ENCODE measurements around the gene FREM2.

The FREM2 gene

DNA sequence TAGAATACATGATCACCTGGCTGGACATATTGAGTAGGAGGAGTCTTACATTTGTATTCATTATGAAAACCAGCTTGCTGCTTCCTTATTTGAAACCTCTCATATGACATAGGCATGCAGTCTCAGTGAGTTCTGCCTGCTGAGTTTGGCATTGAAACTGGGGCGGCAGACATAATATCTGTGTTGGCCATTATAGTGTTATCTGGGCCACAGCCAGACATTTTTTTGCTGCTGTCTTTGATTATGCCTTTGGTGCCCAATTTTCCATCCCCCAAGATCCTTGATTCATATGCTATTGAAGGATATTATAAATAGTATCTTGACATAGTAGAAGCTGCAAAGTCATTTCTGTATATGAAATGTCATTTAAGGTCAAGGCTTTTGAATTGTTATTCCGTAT is 15.8 kb downstream of the FREM2 start:
- ChIA-PET CTCF (interaction anchor here (0.6 kb wide), 1 partner anchor 57 kb away, joined by 5 read pairs; no protein-coding TSS in a partner anchor), POLR2A (no interaction called here)
- TF ChIP-seq SP1 (IDR thresholded peaks at IDR 0.05) (no peak), ARNT (IDR thresholded peaks at IDR 0.05) (no peak), BHLHE40 (IDR thresholded peaks at IDR 0.05; ENCODE audit: borderline replicate concordance) (no peak), FOXK2 (IDR thresholded peaks at IDR 0.05) (no peak), CTBP1 (IDR thresholded peaks at IDR 0.05; ENCODE audit: borderline replicate concordance) (no peak), ELF4 (IDR thresholded peaks at IDR 0.05) (no peak), TARDBP (IDR thresholded peaks at IDR 0.05) (no peak), LEF1 (IDR thresholded peaks at IDR 0.05; ENCODE audit: borderline replicate concordance) (no peak), SUZ12 (IDR thresholded peaks at IDR 0.05) (no peak)
- TF ChIP-seq, protein P1, sequence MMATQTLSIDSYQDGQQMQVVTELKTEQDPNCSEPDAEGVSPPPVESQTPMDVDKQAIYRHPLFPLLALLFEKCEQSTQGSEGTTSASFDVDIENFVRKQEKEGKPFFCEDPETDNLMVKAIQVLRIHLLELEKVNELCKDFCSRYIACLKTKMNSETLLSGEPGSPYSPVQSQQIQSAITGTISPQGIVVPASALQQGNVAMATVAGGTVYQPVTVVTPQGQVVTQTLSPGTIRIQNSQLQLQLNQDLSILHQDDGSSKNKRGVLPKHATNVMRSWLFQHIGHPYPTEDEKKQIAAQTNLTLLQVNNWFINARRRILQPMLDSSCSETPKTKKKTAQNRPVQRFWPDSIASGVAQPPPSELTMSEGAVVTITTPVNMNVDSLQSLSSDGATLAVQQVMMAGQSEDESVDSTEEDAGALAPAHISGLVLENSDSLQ (IDR thresholded peaks at IDR 0.05), result no peak
- DNase-seq (ENCODE audit: extremely low spot score), result no peak

DNA sequence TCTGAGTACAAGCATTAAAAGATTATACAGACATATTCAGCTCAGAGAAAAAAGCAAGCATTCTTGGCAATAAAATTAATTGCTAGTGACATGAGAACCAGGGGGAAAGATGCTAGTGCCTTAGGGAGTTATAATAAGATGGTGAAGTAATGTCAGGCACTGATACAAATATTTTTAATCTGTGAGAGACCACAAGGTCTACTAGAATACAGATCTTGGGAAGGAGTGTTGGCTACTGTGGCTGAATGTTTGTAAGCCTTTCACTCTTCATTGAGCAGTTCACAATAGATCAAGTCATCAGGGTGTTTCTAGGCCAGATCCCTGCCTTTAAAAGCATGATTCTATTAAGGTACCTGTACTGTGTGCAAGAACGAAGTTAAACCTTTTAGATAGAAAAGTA is 16.4 kb downstream of the FREM2 start:
- POLR2A ChIA-PET, result no interaction called here
- TF ChIP-seq CTBP1 (IDR thresholded peaks at IDR 0.05; ENCODE audit: borderline replicate concordance) (no peak), SUZ12 (IDR thresholded peaks at IDR 0.05) (no peak), ZNF384 (IDR thresholded peaks at IDR 0.05) (no peak), BHLHE40 (IDR thresholded peaks at IDR 0.05; ENCODE audit: borderline replicate concordance) (no peak), SP1 (IDR thresholded peaks at IDR 0.05) (no peak), LEF1 (IDR thresholded peaks at IDR 0.05; ENCODE audit: borderline replicate concordance) (no peak), ELF4 (IDR thresholded peaks at IDR 0.05) (no peak), FOXM1 (IDR thresholded peaks at IDR 0.05; ENCODE audit: borderline replicate concordance) (no peak), FOXA1 (IDR thresholded peaks at IDR 0.05) (no peak), ARNT (IDR thresholded peaks at IDR 0.05) (no peak), TARDBP (IDR thresholded peaks at IDR 0.05) (no peak)
- TF ChIP-seq, protein P1 (IDR thresholded peaks at IDR 0.05), result no peak
- DNase-seq (ENCODE audit: extremely low spot score), result no peak
- CTCF ChIA-PET, result no interaction called here

DNA sequence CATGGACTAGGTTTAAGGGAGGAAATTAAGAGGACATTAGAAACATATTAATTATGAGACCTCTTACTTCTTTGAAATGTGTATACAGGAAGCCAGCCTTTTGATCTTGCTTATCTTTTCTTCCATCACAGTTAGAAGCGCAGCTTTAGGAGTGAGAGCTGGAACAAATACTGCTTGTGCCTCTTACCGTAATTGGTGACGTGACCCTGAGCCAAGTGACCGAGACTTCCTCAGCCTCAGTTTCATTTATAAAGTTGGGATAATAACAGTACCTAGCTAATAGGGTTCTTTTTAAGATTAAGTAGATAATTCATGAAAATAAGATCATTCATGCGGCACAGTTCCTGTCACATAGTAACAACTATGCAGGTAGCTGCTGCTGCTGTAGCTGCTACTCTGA is 18.5 kb downstream of the FREM2 start:
- POLR2A ChIA-PET, result interaction anchor here (1.2 kb wide), 1 partner anchor 19 kb away, joined by 3 read pairs; no protein-coding TSS in a partner anchor
- CTCF ChIA-PET, result interaction anchor here (0.6 kb wide), 1 partner anchor 57 kb away, joined by 3 read pairs; no protein-coding TSS in a partner anchor
- TF ChIP-seq TARDBP (IDR thresholded peaks at IDR 0.05) (no peak), FOXA1 (IDR thresholded peaks at IDR 0.05) (no peak), NFRKB (IDR thresholded peaks at IDR 0.05) (no peak), BHLHE40 (IDR thresholded peaks at IDR 0.05; ENCODE audit: borderline replicate concordance) (no peak), ELF4 (IDR thresholded peaks at IDR 0.05) (no peak), SUZ12 (IDR thresholded peaks at IDR 0.05) (no peak), FOXK2 (IDR thresholded peaks at IDR 0.05) (no peak), SP1 (IDR thresholded peaks at IDR 0.05) (no peak), LEF1 (IDR thresholded peaks at IDR 0.05; ENCODE audit: borderline replicate concordance) (no peak)
- TF ChIP-seq, protein P1 (IDR thresholded peaks at IDR 0.05), result no peak
- no peak for DNase-seq (ENCODE audit: extremely low spot score)

DNA sequence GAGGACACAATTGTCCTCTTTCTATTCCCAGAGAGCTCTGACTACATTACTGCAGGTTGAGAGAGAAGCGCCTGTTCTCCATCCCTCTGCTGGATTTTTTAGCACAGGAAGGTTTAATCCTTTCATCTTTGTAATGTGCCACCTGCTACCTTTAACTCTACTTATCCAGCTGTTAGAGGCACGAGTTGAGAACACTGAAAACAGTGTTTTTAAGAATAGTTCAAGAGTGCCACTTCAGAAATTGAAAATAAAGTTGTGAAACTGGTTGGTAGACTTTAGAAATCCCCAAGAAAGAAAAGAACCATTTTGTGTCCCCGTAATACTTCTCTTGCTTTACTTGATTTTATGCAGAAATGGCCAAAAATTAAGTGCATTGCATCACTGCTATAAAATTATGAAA is 20.6 kb downstream of the FREM2 start:
- no peak for DNase-seq (ENCODE audit: extremely low spot score)
- TF ChIP-seq, protein P1 (IDR thresholded peaks at IDR 0.05), result no peak
- TF ChIP-seq FOXM1 (IDR thresholded peaks at IDR 0.05; ENCODE audit: borderline replicate concordance), result no peak
- no peak for TF ChIP-seq SP1 (IDR thresholded peaks at IDR 0.05)
- TF ChIP-seq LEF1 (IDR thresholded peaks at IDR 0.05; ENCODE audit: borderline replicate concordance), result no peak
- ChIA-PET CTCF (no interaction called here), POLR2A (no interaction called here)

DNA sequence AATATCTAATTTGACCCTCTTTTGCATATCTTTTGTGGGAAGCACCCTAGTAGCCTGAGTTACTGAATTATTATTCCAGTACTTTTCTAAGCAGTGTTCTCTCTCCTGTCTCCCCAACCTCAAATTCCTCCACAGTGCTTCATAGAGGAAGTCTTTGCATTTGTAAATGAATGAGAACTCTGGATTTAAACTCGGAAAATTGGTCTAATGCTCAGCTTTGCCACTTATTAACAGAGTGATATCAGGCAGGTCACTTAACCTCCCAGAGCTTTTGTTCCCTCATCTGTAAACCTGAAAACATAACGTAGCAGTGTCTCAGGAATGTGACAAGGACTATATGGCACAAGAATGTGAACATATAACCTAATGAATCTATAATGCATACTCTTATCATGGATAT is 26.2 kb downstream of the FREM2 start:
- POLR2A ChIA-PET, result no interaction called here
- CTCF ChIA-PET, result no interaction called here
- TF ChIP-seq, protein P1 (IDR thresholded peaks at IDR 0.05), result no peak
- TF ChIP-seq LEF1 (IDR thresholded peaks at IDR 0.05; ENCODE audit: borderline replicate concordance) (no peak), CTBP1 (IDR thresholded peaks at IDR 0.05; ENCODE audit: borderline replicate concordance) (no peak), SUZ12 (IDR thresholded peaks at IDR 0.05) (no peak), L3MBTL2 (conservative IDR thresholded peaks at IDR 0.05) (no peak), ZNF384 (IDR thresholded peaks at IDR 0.05) (no peak), FOXK2 (IDR thresholded peaks at IDR 0.05) (no peak), FOXM1 (IDR thresholded peaks at IDR 0.05; ENCODE audit: borderline replicate concordance) (no peak), SP1 (IDR thresholded peaks at IDR 0.05) (no peak), ELF4 (IDR thresholded peaks at IDR 0.05) (no peak), HDGF (IDR thresholded peaks at IDR 0.05; ENCODE audit: borderline replicate concordance) (no peak), BHLHE40 (IDR thresholded peaks at IDR 0.05; ENCODE audit: borderline replicate concordance) (no peak), ARNT (IDR thresholded peaks at IDR 0.05) (no peak), FOXA1 (IDR thresholded peaks at IDR 0.05) (no peak), NFRKB (IDR thresholded peaks at IDR 0.05) (no peak), TARDBP (IDR thresholded peaks at IDR 0.05) (no peak)
- no peak for DNase-seq (ENCODE audit: extremely low spot score)
